ENCODE results near the gene FSD2.
A peak's percentile ranks its signal among the peaks of the same experiment; 100 is the strongest.

The FSD2 gene

GRCh38 chr15:82846621-82847020, 40.8 kb upstream of the FSD2 start:
- Histone ChIP-seq H3K9me3 (ENCODE audit: severe bottlenecking) (no peaks in the 10 kb centered on the region), H3K4me3 (ENCODE audit: severe bottlenecking) (no peak overlapping the region), H3K4me1 (ENCODE audit: insufficient read depth, poor library complexity, severe bottlenecking) (peaks cover 6% of the 10 kb centered on the region), H3K36me3 (ENCODE audit: low read depth) (peaks cover 15% of the 10 kb centered on the region), H3K27me3 (ENCODE audit: insufficient read depth, poor library complexity, severe bottlenecking) (no peaks in the 10 kb centered on the region), H3K27ac (ENCODE audit: poor library complexity, severe bottlenecking) (no peak overlapping the region)
- ATAC-seq (ENCODE audit: low read depth) (no peak), DNase-seq (ENCODE audit: low spot score) (peak; percentile 37)
- no peak for TF ChIP-seq CTCF (IDR thresholded peaks at IDR 0.05; ENCODE audit: poor library complexity, severe bottlenecking)

DNA sequence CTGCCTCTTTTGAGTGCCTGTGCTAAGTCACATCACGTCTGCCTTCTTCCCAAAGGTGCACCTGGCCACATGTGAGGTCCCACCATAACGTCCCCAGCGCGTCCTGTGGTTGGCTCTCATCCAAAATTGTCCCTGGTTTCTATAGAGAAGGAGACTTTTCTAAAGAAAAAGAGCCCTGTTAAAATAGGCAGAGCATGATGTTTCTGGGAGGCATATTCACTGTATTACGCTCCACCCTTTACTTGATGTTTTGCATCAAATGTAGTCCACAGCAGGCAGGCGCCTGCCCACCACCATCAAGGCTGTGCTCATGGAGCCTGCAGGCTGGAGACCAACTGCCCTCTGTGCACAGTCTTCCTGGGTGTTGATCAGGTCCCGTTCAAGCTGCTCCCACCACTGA, 39.8 kb upstream of the FSD2 start:
- no peaks in the 10 kb centered on the region for H3K27me3 ChIP-seq (ENCODE audit: insufficient read depth, poor library complexity, severe bottlenecking)

DNA sequence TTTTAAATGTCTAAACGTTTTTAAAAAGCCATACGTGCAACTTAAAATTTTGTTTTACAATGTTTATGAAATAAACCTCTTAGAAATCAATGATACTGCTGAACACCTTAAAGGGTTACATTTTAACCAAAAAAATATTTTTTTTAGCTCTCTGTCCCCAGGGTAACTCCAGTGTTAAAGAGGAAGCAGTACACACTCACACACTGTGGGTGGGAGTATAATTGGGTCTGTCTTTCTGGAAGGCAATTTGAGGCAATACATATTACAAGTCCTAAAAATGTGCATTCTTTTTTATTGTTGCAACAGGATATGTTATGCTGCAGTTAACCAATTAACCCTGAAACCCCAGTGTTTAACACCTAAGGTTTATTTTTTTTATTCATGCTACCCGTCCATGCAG, 37.7 kb upstream of the FSD2 start:
- no peak overlapping the region for H3K27ac ChIP-seq (ENCODE audit: poor library complexity, severe bottlenecking)
- peaks cover 6% of the 10 kb centered on the region for H3K4me1 ChIP-seq (ENCODE audit: insufficient read depth, poor library complexity, severe bottlenecking)
- H3K36me3 ChIP-seq (ENCODE audit: low read depth), result peaks cover 7% of the 10 kb centered on the region
- DNase-seq (ENCODE audit: low spot score), result no peak
- H3K9me3 ChIP-seq (ENCODE audit: severe bottlenecking), result peaks cover 3% of the 10 kb centered on the region
- no peak for ATAC-seq (ENCODE audit: low read depth)
- no peaks in the 10 kb centered on the region for H3K27me3 ChIP-seq (ENCODE audit: insufficient read depth, poor library complexity, severe bottlenecking)
- no peak overlapping the region for H3K4me3 ChIP-seq (ENCODE audit: severe bottlenecking)
- TF ChIP-seq CTCF (IDR thresholded peaks at IDR 0.05; ENCODE audit: poor library complexity, severe bottlenecking), result no peak

More for the DNA sequence above, 39.8 kb upstream of the FSD2 start:
- no peak for TF ChIP-seq CTCF (IDR thresholded peaks at IDR 0.05; ENCODE audit: poor library complexity, severe bottlenecking)
- H3K4me1 ChIP-seq (ENCODE audit: insufficient read depth, poor library complexity, severe bottlenecking), result peaks cover 6% of the 10 kb centered on the region
- H3K4me3 ChIP-seq (ENCODE audit: severe bottlenecking), result no peak overlapping the region
- no peaks in the 10 kb centered on the region for H3K9me3 ChIP-seq (ENCODE audit: severe bottlenecking)
- ATAC-seq (ENCODE audit: low read depth) (no peak), DNase-seq (ENCODE audit: low spot score) (peak; percentile 30)
- peaks cover 8% of the 10 kb centered on the region for H3K36me3 ChIP-seq (ENCODE audit: low read depth)
- H3K27ac ChIP-seq (ENCODE audit: poor library complexity, severe bottlenecking), result no peak overlapping the region

- H3K27me3 ChIP-seq (ENCODE audit: insufficient read depth, poor library complexity, severe bottlenecking), result no peaks in the 10 kb centered on the region
These were observed 34.3 kb upstream of the FSD2 start for GRCh38 chr15:82840166-82840565.

More at GRCh38 chr15:82840166-82840565, 34.3 kb upstream of the FSD2 start:
- DNase-seq (ENCODE audit: low spot score) (no peak), ATAC-seq (ENCODE audit: low read depth) (no peak)
- TF ChIP-seq CTCF (IDR thresholded peaks at IDR 0.05; ENCODE audit: poor library complexity, severe bottlenecking), result no peak
- Histone ChIP-seq H3K4me3 (ENCODE audit: severe bottlenecking) (no peak overlapping the region), H3K9me3 (ENCODE audit: severe bottlenecking) (peaks cover 3% of the 10 kb centered on the region), H3K27ac (ENCODE audit: poor library complexity, severe bottlenecking) (no peak overlapping the region), H3K4me1 (ENCODE audit: insufficient read depth, poor library complexity, severe bottlenecking) (peaks cover 6% of the 10 kb centered on the region), H3K36me3 (ENCODE audit: low read depth) (peaks cover 35% of the 10 kb centered on the region)

Measured in RWPE2 (cell line).